B cell (primary cell): ENCODE data around the gene CASP14. TPM values are rescaled to one million over a fixed set of nuclear protein-coding genes. Genes with fewer than 3 reads are reported as not detected.

Experiments used
- ATAC-seq: fragments of 200-7000 bp; cut with Tn5 transposase; one replicate; pipeline ENCODE4 v1.10.0; 2021; ENCODE audit warnings: low read depth, mild to moderate bottlenecking, moderate number of reproducible peaks, moderate library complexity
- CTCF ChIA-PET: fragments of 350-600 bp; sonication (Branson Sonifier 250); formaldehyde crosslinking; loops from one replicate; lab custom pipeline; 2021; ENCODE audit warnings: antibody characterized with exemption, inconsistent platforms; lab: Charles Lee
- POLR2A ChIA-PET: fragments of 350-600 bp; sonication (Branson Sonifier 250); formaldehyde crosslinking; loops from one replicate; lab custom pipeline; 2021; ENCODE audit warnings: antibody characterized with exemption; lab: Charles Lee
- DNase-seq: peaks from one replicate; pipeline ENCODE4 v3.0.0; 2013
- H2AFZ ChIP-seq: 2 replicates; pipeline ENCODE4 v1.6.1; 2012; ENCODE audit warnings: mild to moderate bottlenecking, low read depth, low read length; ENCODE audit not compliant: insufficient read depth, poor library complexity, severe bottlenecking
- H3K27ac ChIP-seq, 2 donors: 1 replicate in 1 of 2; 2 replicates in 1 of 2; pipeline ENCODE4 v1.5.1; 2012 to 2013; ENCODE audit warnings: low read length in 2 of 2, mild to moderate bottlenecking in 2 of 2, moderate library complexity in 1 of 2
- H3K27me3 ChIP-seq, 4 experiments: fragments of 200-600 bp in 1 of 4; sonication (generic) in 1 of 4; replicated peaks in 1 of 4; 1 replicate in 2 of 4; 2 replicates in 2 of 4; pipeline versions ENCODE4 v1.6.1 to v1.7.0; 2013 to 2016; ENCODE audit warnings: low read length in 3 of 4, mild to moderate bottlenecking in 2 of 4, mixed read lengths in 1 of 4, moderate library complexity in 1 of 4; ENCODE audit not compliant: insufficient read depth in 4 of 4, control insufficient read depth in 3 of 4; ENCODE audit errors: control extremely low read depth in 1 of 4
- H3K36me3 ChIP-seq, 2 experiments: replicated peaks in 1 of 2; 1 replicate in 1 of 2; 2 replicates in 1 of 2; pipeline versions ENCODE4 v1.6.1 to v1.7.1; 2013; ENCODE audit warnings: low read length in 1 of 2; ENCODE audit not compliant: insufficient read depth in 2 of 2, control insufficient read depth in 1 of 2; ENCODE audit errors: control extremely low read depth in 1 of 2, extremely low read depth in 1 of 2
- H3K4me1 ChIP-seq, 2 donors: fragments of 200-600 bp in 1 of 2; sonication (generic) in 1 of 2; 1 replicate in 1 of 2; 2 replicates in 1 of 2; pipeline versions ENCODE4 v1.5.1 to v1.6.1; 2013 to 2017; ENCODE audit warnings: low read length in 2 of 2; ENCODE audit not compliant: control insufficient read depth in 2 of 2, insufficient read depth in 2 of 2
- H3K4me2 ChIP-seq: replicated peaks from 2 replicates; pipeline ENCODE3; 2012; ENCODE audit warnings: mild to moderate bottlenecking, low read depth, low read length; ENCODE audit not compliant: poor library complexity, severe bottlenecking
- H3K4me3 ChIP-seq, 5 experiments: fragments of 200-600 bp in 1 of 5; sonication (generic) in 1 of 5; 1 replicate in 3 of 5; 2 replicates in 2 of 5; pipeline versions ENCODE4 v1.5.1 to v1.7.0; 2011 to 2016; ENCODE audit warnings: low read length in 4 of 5, mild to moderate bottlenecking in 4 of 5, low read depth in 2 of 5, control low read depth in 1 of 5, moderate library complexity in 1 of 5; ENCODE audit not compliant: insufficient read depth in 1 of 5; ENCODE audit errors: control extremely low read depth in 1 of 5, extremely low read depth in 1 of 5
- H3K79me2 ChIP-seq: fragments of 200-600 bp; sonication (generic); one replicate; pipeline ENCODE4 v1.6.0; 2016; ENCODE audit warnings: low read length; ENCODE audit not compliant: control insufficient read depth, insufficient read depth
- H3K9ac ChIP-seq: fragments of 200-600 bp; sonication (generic); 2 replicates; pipeline ENCODE4 v1.6.1; 2017; ENCODE audit warnings: mild to moderate bottlenecking, low read length, moderate library complexity
- H3K9me3 ChIP-seq, 3 donors: one replicate each; pipeline versions ENCODE4 v1.6.1 to v1.7.1; 2013; ENCODE audit warnings: low read length in 2 of 3; ENCODE audit not compliant: control insufficient read depth in 2 of 3, insufficient read depth in 1 of 3; ENCODE audit errors: control extremely low read depth in 1 of 3
- H4K20me1 ChIP-seq: 2 replicates; pipeline ENCODE4 v1.6.0; 2012; ENCODE audit warnings: mild to moderate bottlenecking, low read length; ENCODE audit not compliant: insufficient read depth, control insufficient read depth, poor library complexity, severe bottlenecking
- H3K27ac Mint-ChIP-seq: one replicate; pipeline ENCODE4 v1.8.0; 2021; ENCODE audit warnings: mixed read lengths
- H3K27me3 Mint-ChIP-seq: one replicate; pipeline ENCODE4 v1.8.0; 2021; ENCODE audit warnings: mixed read lengths
- H3K4me1 Mint-ChIP-seq: one replicate; pipeline ENCODE4 v1.8.0; 2021; ENCODE audit warnings: mixed read lengths
- H3K4me3 Mint-ChIP-seq: one replicate; pipeline ENCODE4 v1.8.0; 2021; ENCODE audit warnings: mixed read lengths
- H3K9me3 Mint-ChIP-seq: one replicate; pipeline ENCODE4 v1.8.0; 2022; ENCODE audit warnings: mixed read lengths; ENCODE audit not compliant: insufficient read depth
- CTCF ChIP-seq: fragments of 200-600 bp; IDR thresholded peaks from one replicate; pipeline ENCODE4 v1.8.0; 2022; ENCODE audit warnings: antibody characterized with exemption, mild to moderate bottlenecking
- EZH2 ChIP-seq: IDR thresholded peaks from 2 replicates; pipeline ENCODE4 v1.6.1; 2012; ENCODE audit warnings: borderline replicate concordance, low read depth, mild to moderate bottlenecking, moderate library complexity, low read length; ENCODE audit not compliant: insufficient read depth, poor library complexity, severe bottlenecking
- whole genome bisulfite sequencing: methylation state at CpG from one replicate; pipeline ENCODE4 v1.1.5; 2013; ENCODE audit warnings: missing lambda C conversion rate; ENCODE audit not compliant: insufficient coverage; 5-methylcytosine and 5-hydroxymethylcytosine counted together
- intact Hi-C: fragments of 100-400 bp; cut with micrococcal nuclease; formaldehyde crosslinking; loops from one replicate; pipeline ENCODE4 v1.10.0; 2022
- polyA plus RNA-seq: library from polyadenylated mRNA; depleted of rRNA; stranded (reverse); fragments of >200 nt; gene quantifications from 2 replicates; pipeline ENCODE4 v1.2.3, GENCODE V29; 2012
- total RNA-seq, 2 donors: library from RNA; stranded (reverse); fragments of 120-200 nt in 1 of 2; gene quantifications; 1 replicate in 1 of 2; 2 replicates in 1 of 2; pipeline versions ENCODE4 v1.2.3 to v1.2.4, GENCODE V29; 2013 to 2022

CASP14 gene
- total and polyA plus RNA-seq, 2 donors (not counting 1 experiment from before 2014, with no cell fraction given): not detected

GRCh38 chr19:15045506-15045905 lies 3.8 kb upstream of the CASP14 start:
- Mint-ChIP-seq H3K27ac (no peak overlapping the region), H3K4me3 (no peak overlapping the region), H3K4me1 (no peaks in the 10 kb centered on the region), H3K27me3 (peaks cover 37% of the 10 kb centered on the region), H3K9me3 (peaks cover 1% of the 10 kb centered on the region)
- Histone ChIP-seq H3K27me3 (peaks cover 0 to 6% (median 0%) of the 10 kb centered on the region in 4 experiments), H3K9ac (no peak overlapping the region), H3K4me1 (no peaks in the 10 kb centered on the region), H3K36me3 (no peaks in the 10 kb centered on the region), H4K20me1 (no peaks in the 10 kb centered on the region), H3K27ac (no peak overlapping the region), H3K9me3 (no peaks in the 10 kb centered on the region), H3K4me2 (no peak overlapping the region), H2AFZ (no peak overlapping the region), H3K4me3 (no peak overlapping the region), H3K79me2 (no peaks in the 10 kb centered on the region)
- DNase-seq: no peak
- ChIA-PET CTCF (no interaction called here), POLR2A (no interaction called here)
- TF ChIP-seq EZH2 (no peak), CTCF (no peak)
- intact Hi-C loops: no loop called here
- no peak for ATAC-seq
- WGBS: 83% methylated on average over 1 of the region's 3 CpGs

- Histone ChIP-seq H3K9ac (no peak overlapping the region), H4K20me1 (no peaks in the 10 kb centered on the region), H3K79me2 (no peaks in the 10 kb centered on the region), H2AFZ (no peak overlapping the region), H3K4me1 (no peaks in the 10 kb centered on the region), H3K9me3 (no peaks in the 10 kb centered on the region), H3K27me3 (no peaks in the 10 kb centered on the region), H3K4me3 (no peak overlapping the region), H3K4me2 (no peak overlapping the region), H3K36me3 (no peaks in the 10 kb centered on the region), H3K27ac (no peak overlapping the region)
- CTCF ChIA-PET: no interaction called here
- POLR2A ChIA-PET: no interaction called here
- no peak for TF ChIP-seq EZH2
- TF ChIP-seq CTCF: no peak
- DNase-seq (no peak), ATAC-seq (no peak)
- WGBS: 89% methylated on average over 7 of the region's 11 CpGs
- Mint-ChIP-seq H3K9me3 (peaks cover 7% of the 10 kb centered on the region), H3K4me3 (no peak overlapping the region), H3K27me3 (peaks cover 42% of the 10 kb centered on the region), H3K27ac (no peak overlapping the region), H3K4me1 (no peaks in the 10 kb centered on the region)
- intact Hi-C loops: no loop called here
Observed at GRCh38 chr19:15047680-15048079, 1.6 kb upstream of the CASP14 start.
